HG03439 (cell line): ENCODE results near the gene PRKAR2A.
"Not testable (repeated sequence)": the region's sequence is repeated elsewhere in the genome, so short reads cannot be mapped to it uniquely, and the experiment has no call there.

Experiments
- ATAC-seq: cut with Tn5 transposase; IDR thresholded peaks from one replicate; pipeline ENCODE4 v1.9.1; 2021; ENCODE audit warnings: mild to moderate bottlenecking, moderate library complexity; ENCODE audit not compliant: unreplicated experiment

The PRKAR2A gene

GRCh38 chr3:48783304-48783703 lies 64.4 kb downstream of the PRKAR2A start:
- no peak for ATAC-seq

GRCh38 chr3:48782046-48782445 lies 65.6 kb downstream of the PRKAR2A start:
- no peak for ATAC-seq

DNA sequence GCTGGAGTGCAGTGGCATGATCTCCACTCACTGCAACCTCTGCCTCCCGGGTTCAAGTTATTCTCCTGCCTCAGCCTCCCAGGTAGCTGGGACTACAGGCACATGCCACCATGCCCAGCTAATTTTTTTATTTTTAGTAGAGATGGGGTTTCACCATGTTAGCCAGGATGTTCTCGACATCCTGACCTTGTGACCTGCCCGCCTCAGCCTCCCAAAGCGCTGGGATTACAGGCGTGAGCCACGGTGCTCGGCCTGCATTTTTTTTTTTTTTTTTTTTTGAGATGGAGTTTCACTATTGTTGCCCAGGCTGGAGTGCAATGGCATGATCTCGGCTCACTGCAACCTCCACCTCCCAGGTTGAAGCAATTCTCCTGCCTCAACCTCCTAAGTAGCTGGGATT lies 69.1 kb downstream of the PRKAR2A start:
- not testable (repeated sequence) for ATAC-seq

DNA sequence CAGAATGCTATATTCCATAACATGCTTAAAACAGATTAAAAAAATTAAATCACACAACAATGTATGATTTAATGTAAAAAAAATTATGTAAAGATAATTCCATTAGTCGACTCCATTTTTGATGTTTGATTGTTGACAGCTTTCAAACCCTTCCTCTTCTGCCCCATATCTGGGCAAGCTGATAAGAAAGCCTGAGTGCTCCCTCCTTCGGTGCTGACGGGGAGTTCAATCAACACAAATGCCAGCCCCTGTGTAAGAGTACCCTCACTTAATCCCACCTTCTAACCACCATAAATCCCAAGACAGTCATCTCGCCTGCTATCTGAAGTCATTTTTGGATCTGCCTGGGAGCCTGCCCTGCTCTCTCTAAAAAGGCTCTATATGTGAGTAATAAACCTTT lies 70.8 kb downstream of the PRKAR2A start:
- no peak for ATAC-seq

DNA sequence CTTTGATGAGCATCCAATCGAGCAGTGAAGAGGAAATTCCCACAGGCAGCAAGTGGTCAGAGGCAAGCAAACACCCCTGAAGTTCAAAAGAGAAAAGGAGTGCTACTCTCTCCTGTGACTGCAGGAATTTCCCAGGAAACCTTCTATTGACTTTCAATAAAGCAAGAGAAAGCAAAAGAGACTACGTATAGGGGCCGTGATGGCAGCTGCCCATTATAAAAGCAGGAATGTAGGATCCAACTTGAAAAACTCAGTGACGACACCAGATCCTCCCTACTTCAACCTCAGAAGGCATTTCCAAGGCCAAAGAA lies 77.5 kb downstream of the PRKAR2A start:
- no peak for ATAC-seq

DNA sequence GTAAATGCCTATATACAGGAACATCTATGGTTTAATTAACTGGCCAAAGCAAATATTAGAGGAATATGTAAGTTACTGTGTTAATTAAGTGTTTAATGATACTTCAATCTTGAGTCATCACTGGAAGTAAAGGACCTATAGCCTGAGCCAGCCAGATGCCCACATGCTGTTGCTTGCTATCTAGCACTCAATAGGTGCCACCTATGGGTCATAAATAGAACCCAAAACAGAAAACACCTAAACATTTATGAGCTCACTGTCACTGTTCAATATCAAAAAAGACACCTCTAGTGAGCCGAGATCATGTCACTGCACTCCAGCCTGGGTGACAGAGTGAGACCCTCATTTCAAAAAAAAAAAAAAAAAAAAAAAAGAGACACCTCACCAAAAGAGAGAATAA lies 82.3 kb downstream of the PRKAR2A start:
- no peak for ATAC-seq

- no peak for ATAC-seq
Measured at GRCh38 chr3:48762816-48763215, 84.9 kb downstream of the PRKAR2A start.

GRCh38 chr3:48759991-48760540 lies 87.6 kb downstream of the PRKAR2A start:
- ATAC-seq = not testable (repeated sequence)

DNA sequence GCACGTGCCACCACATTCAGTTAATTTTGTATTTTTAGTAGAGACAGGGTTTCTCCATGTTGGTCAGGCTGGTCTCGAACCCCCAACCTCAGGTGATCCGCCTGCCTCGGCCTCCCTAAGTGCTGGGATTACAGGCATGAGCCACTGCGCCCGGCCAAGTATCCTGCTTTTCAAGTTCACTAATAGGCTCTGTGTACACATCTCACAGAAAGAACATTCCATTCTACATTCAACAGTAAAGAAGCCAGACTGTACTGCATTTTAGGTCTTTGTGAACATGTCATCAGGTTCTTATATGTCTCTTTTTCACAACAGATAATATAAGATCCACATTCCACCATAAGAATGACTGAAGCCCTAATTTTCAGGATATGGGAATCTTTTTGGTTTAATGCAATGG lies 88.1 kb downstream of the PRKAR2A start:
- ATAC-seq = not testable (repeated sequence)

DNA sequence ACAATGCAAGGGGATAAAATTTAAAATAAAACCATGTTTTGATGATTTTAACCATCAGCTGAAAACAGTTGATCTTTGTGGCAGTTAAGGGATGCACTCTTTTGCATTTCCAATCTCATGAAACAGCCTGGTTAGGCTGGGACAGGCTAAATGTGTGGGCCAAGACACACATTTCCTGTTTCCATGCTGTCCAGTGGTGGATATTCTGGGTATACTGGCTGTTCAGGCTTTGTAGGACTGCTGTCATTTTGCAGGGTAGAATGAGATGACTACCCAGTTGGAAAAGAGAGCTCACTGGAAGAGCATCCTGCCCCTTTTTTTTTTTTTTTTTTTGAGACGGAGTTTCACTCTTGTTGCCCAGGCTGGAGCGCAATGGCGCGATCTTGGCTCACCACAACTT lies 88.6 kb downstream of the PRKAR2A start:
- no peak for ATAC-seq

DNA sequence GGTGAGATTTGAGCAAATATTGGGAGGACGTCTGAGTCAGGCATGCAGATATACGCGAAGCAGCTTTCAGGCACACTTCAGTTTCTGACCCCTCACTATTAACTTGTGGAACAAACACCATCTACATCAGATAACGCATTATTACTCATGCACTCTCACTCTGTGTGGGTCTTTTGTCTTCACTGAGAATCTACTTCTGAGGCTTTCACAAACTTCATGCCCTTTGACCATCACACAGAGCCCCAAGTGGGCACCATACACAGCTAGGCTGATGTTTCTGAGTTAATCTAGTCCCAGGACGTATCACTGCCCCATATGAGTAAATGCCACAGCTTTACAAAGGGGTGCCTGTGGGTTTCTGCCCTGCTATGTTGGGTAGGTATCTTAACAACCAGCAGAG lies 91.0 kb downstream of the PRKAR2A start:
- no peak for ATAC-seq

DNA sequence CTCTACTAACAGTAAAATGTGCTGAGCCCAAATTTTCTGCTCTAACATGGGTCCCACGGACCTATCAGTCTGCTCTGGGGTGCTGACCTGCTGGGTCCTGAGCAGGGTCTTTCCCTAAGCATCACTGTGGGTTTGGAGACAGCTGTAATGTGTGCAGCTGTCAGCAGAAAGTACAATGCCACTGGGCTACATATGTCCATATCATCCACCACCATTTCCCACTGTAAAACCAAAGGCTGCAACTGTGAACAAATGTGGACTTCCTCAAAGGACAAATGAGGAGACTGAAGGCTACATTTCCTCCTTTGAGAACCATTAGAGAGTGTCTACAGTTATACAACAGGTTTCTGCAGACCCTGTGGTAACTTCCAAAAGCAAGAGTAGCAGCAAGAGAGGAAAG lies 96.8 kb downstream of the PRKAR2A start:
- ATAC-seq = no peak

DNA sequence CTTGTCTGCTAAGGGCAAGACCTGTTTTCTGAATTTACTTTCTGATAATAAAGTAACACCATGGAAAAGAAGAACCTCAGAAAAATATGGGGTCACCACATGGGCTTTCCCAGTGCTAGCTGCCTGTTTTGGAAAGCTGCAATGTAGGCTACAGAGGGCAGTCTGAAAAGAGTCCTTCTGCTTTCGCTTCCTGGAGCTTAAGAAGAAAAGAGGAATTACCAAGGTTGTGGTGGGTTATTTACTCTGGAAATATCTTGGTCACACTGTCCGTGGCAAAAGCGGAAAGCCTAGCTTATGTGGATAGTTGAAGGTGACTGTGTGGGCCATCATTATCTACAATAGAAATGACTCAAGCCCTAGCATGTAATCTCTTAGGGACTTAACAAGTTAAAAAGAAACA lies 98.9 kb downstream of the PRKAR2A start:
- ATAC-seq = no peak

- no peak for ATAC-seq
Measured at GRCh38 chr3:48747706-48748105, 100.0 kb downstream of the PRKAR2A start.

DNA sequence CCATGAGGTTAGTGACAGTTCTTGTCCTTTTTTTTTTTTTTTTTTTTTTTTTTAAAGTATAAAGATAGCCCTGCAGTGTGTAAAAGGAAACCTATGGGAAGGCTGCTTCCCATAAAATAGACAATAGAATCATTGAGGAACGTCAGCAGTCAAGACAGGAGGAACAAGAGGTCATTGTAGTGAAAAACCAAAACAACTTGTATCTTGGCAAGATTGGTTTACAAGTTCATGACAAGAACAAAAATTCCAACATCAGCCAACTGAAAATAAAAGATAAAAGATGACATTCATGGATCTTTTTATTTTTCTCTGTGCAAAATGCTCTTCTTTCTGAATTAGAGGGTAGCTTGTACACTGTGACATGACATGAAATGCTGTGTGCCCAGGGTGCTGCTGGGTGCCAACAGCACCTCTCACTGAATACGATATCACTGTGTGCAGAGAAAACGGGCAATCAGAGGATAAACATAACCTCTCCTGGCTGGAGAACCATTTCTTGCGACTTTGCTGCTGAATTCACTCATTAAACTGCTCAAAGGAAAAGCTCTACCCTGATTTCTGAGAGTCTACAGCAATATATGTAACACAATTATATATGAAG lies 100.6 kb downstream of the PRKAR2A start:
- no peak for ATAC-seq

GRCh38 chr3:48743773-48744172 lies 103.9 kb downstream of the PRKAR2A start:
- no peak for ATAC-seq

- ATAC-seq = not testable (repeated sequence)
Measured at GRCh38 chr3:48741226-48741625, 106.4 kb downstream of the PRKAR2A start.

DNA sequence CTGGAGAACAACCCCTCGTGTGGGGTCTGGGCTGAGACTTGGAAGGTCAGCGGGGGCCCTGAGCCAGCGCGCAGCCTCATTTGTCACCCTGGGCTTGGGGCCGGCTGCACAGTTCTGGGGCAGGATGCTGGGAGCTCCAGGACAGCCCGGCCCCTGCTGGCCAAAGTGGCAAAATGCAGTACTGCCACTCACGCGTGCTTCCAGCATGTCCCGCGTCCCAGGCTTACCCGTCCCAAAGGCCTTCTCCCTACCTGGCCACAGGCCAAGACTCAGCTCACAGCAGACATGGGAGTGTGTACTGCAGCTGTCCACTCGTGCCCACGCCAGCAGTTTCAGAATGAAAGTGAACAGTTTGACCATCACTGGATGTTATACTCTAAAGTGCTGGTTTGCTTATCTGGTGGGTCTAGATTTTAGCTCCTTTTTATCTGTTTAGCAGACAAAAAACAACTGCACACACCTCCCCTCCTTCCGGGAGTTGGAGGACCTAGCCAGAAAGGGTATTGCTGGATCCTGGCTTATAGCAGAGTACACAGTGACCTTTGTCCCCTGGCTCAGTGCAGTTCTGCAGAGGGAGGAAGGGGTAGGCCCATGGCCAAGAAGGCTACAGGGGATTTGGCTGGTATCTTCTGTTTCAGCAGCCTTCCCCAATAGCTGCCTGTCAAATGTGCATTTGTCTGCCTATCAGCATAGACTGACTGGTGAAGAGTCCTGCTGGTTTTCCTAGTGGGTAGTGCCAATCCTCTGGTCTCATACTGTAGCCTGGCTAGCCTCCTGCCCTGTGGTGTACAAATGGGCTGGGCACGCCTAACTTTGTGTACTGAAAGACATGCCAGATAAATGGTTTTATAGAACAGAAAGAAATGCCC lies 107.5 kb downstream of the PRKAR2A start:
- ATAC-seq = peak; percentile 73

GRCh38 chr3:48739617-48739954 lies 108.1 kb downstream of the PRKAR2A start:
- peak; percentile 25 for ATAC-seq

DNA sequence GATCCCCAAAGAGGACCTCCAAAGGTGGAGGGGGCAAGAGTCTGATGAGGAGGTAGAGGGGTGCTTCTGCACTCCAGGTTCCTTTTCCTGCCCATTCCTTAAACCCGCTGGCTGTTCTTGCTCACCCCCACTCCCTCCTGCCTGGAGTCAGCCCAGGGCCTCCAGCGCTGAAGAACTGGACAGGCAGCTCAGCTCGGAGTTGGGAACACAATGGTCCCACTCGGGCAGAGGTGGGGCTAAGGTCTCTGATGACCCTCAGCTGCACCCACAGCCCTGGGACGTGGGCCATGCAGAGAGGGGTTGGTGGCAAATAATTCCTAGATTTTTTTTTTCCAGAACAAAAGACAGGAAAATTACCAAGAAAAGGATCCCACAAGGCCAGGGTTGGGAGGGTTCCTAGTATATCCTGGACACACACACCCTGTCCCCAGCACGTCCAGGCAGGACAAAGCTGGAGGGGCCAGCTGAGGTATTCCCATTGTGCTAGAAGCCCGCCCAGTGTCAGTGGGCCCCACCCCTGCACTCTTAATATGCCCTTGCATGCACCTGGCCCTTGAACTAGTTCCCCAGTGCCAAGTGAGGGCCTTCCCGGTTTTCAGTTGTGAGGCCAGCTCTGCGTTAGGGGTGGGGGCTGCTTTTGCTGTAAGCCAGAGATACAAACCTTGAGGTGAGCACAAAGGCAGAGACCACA lies 108.6 kb downstream of the PRKAR2A start:
- no peak for ATAC-seq

DNA sequence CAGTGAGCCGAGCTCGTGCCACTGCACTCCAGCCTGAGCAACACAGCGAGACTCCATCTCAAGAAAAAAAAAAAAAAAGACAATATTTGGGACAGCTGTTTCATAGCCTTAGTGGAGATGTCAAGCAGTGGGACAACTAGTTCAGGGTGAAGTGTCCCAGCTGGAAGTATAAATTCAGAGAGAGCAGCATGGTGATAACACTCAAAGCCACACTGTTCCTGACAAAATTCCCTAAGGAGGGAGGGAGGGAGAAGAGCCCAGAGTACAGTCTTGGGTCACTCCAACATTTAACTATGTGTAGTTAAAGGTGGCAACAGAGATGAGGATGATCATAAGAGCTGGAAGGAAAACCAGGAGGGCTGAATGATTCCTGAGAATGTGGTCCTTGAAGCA lies 109.5 kb downstream of the PRKAR2A start:
- ATAC-seq = no peak
